Ishikawa (cell line): Measurements from ENCODE around the gene IMPG2.

Source experiments
- CEBPB ChIP-seq: IDR thresholded peaks from 2 replicates; pipeline ENCODE4 v1.6.1; 2012
- CREB1 ChIP-seq: IDR thresholded peaks from 2 replicates; pipeline ENCODE4 v1.6.1; 2012; ENCODE audit warnings: low read depth
- EGR1 ChIP-seq: IDR thresholded peaks from 2 replicates; pipeline ENCODE4 v1.6.1; 2012
- EP300 ChIP-seq: IDR thresholded peaks from 2 replicates; pipeline ENCODE4 v1.6.1; 2012; ENCODE audit warnings: borderline replicate concordance
- FOXM1 ChIP-seq: IDR thresholded peaks from 2 replicates; pipeline ENCODE4 v1.6.1; 2012; ENCODE audit warnings: low read depth, borderline replicate concordance
- NFIC ChIP-seq: IDR thresholded peaks from 2 replicates; pipeline ENCODE4 v1.6.1; 2012
- RAD21 ChIP-seq: IDR thresholded peaks from 2 replicates; pipeline ENCODE4 v1.6.1; 2012; ENCODE audit warnings: low read depth
- TAF1 ChIP-seq: IDR thresholded peaks from 2 replicates; pipeline ENCODE4 v1.6.1; 2012; ENCODE audit warnings: low read depth, mild to moderate bottlenecking
- TCF12 ChIP-seq: IDR thresholded peaks from 2 replicates; pipeline ENCODE4 v1.6.1; 2012; ENCODE audit warnings: low read depth
- TEAD4 ChIP-seq: IDR thresholded peaks from 2 replicates; pipeline ENCODE4 v1.6.1; 2012
- YY1 ChIP-seq: IDR thresholded peaks from 2 replicates; pipeline ENCODE4 v1.6.1; 2012; ENCODE audit warnings: low read depth
- ZBTB7A ChIP-seq: IDR thresholded peaks from 2 replicates; pipeline ENCODE4 v1.6.1; 2012; ENCODE audit warnings: low read depth
- TF ChIP-seq, protein P1 (sequence below): IDR thresholded peaks from 2 replicates; pipeline ENCODE4 v1.6.1; 2012
- TF ChIP-seq, protein P2 (sequence below): IDR thresholded peaks from 2 replicates; pipeline ENCODE4 v1.6.1; 2012
- TF ChIP-seq, protein P3 (sequence below): IDR thresholded peaks from 2 replicates; pipeline ENCODE4 v1.6.1; 2012; ENCODE audit warnings: low read depth, mild to moderate bottlenecking

The IMPG2 gene

GRCh38 chr3:101320475-101320874 is at the start of gene IMPG2:
IMPG2 (minus strand) TSS chr3:101320575; CDS start chr3:101320372, 203 bp downstream.
- TF ChIP-seq RAD21 (no peak), EGR1 (no peak), TCF12 (no peak), NFIC (no peak), FOXM1 (no peak), TEAD4 (no peak), EP300 (no peak), YY1 (no peak), ZBTB7A (no peak)
- TF ChIP-seq, protein P1, sequence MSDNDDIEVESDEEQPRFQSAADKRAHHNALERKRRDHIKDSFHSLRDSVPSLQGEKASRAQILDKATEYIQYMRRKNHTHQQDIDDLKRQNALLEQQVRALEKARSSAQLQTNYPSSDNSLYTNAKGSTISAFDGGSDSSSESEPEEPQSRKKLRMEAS = no peak
- TF ChIP-seq, protein P2, sequence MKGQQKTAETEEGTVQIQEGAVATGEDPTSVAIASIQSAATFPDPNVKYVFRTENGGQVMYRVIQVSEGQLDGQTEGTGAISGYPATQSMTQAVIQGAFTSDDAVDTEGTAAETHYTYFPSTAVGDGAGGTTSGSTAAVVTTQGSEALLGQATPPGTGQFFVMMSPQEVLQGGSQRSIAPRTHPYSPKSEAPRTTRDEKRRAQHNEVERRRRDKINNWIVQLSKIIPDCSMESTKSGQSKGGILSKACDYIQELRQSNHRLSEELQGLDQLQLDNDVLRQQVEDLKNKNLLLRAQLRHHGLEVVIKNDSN = no peak

- TF ChIP-seq TEAD4 (no peak), RAD21 (no peak), EGR1 (no peak), ZBTB7A (no peak), YY1 (no peak), TAF1 (no peak), FOXM1 (no peak), CEBPB (no peak), NFIC (no peak), EP300 (no peak), CREB1 (no peak), TCF12 (no peak)
- TF ChIP-seq, protein P3, sequence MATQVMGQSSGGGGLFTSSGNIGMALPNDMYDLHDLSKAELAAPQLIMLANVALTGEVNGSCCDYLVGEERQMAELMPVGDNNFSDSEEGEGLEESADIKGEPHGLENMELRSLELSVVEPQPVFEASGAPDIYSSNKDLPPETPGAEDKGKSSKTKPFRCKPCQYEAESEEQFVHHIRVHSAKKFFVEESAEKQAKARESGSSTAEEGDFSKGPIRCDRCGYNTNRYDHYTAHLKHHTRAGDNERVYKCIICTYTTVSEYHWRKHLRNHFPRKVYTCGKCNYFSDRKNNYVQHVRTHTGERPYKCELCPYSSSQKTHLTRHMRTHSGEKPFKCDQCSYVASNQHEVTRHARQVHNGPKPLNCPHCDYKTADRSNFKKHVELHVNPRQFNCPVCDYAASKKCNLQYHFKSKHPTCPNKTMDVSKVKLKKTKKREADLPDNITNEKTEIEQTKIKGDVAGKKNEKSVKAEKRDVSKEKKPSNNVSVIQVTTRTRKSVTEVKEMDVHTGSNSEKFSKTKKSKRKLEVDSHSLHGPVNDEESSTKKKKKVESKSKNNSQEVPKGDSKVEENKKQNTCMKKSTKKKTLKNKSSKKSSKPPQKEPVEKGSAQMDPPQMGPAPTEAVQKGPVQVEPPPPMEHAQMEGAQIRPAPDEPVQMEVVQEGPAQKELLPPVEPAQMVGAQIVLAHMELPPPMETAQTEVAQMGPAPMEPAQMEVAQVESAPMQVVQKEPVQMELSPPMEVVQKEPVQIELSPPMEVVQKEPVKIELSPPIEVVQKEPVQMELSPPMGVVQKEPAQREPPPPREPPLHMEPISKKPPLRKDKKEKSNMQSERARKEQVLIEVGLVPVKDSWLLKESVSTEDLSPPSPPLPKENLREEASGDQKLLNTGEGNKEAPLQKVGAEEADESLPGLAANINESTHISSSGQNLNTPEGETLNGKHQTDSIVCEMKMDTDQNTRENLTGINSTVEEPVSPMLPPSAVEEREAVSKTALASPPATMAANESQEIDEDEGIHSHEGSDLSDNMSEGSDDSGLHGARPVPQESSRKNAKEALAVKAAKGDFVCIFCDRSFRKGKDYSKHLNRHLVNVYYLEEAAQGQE = no peak
- TF ChIP-seq, protein P1 = no peak
- TF ChIP-seq, protein P2 = no peak
These were observed 42.0 kb upstream of the IMPG2 start for GRCh38 chr3:101362406-101362805.

DNA sequence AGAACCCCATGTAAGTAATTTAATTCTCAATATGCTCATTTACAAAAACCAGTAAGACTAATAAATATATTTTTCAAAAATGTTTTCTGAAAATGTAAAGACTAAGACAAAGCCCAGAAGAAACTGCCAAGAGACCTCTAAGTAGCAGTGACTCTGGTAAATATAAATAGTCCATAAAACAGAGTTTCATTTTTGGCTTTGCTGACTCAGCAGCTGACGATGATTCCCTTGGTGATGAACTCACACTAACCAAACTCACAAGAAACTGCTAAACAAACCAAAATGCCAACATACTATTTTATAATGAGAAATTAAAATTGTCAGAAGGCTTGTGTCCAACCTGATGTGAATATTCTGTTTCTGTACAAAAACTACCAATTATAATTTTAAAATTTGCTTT is 31.5 kb upstream of the IMPG2 start:
- TF ChIP-seq, protein P3 = no peak
- no peak for TF ChIP-seq NFIC

DNA sequence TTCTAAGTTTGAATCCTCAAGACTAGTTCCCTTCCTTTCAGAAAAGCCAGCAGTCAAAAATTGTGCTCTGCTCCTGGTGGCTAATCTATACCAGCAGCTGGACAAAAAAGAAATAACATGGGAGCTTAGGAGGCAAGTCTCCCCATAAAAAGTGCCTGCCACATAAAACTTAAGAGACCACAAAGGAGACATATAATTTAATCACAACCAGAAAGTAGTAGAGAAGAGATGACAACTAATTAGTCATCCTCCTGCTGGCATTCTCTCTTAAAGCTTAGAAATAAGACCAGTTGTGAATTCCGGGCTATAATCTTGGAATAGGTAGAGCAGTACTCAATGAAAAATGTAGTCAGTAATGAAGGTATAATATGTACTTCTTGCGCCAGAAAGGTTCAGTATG is 20.2 kb upstream of the IMPG2 start:
- no peak for TF ChIP-seq TAF1
- TF ChIP-seq, protein P1 = no peak
- no peak for TF ChIP-seq TCF12
- TF ChIP-seq EGR1 = no peak
- TF ChIP-seq CREB1 = no peak
- no peak for TF ChIP-seq CEBPB
- TF ChIP-seq, protein P3 = no peak
- TF ChIP-seq EP300 = no peak
- no peak for TF ChIP-seq ZBTB7A
- no peak for TF ChIP-seq RAD21
- TF ChIP-seq FOXM1 = no peak
- TF ChIP-seq, protein P2 = no peak
- no peak for TF ChIP-seq YY1
- no peak for TF ChIP-seq NFIC
- TF ChIP-seq TEAD4 = no peak
